ENCODE measurements around the gene TAB2.

TAB2 gene

GRCh38 chr6:149449831-149450678 lies 132.5 kb downstream of the TAB2 start:
- Histone ChIP-seq H3K9ac (ENCODE audit: low read length) (no peak overlapping the region), H3K4me1 (ENCODE audit: low read length) (no peaks in the 10 kb centered on the region), H2AFZ (ENCODE audit: low read depth, low read length) (no peak overlapping the region), H3K4me2 (ENCODE audit: low read length) (no peak overlapping the region), H3K27me3 (ENCODE audit: low read depth, low read length) (no peaks in the 10 kb centered on the region), H4K20me1 (ENCODE audit: insufficient read depth, low read length) (peaks cover 3% of the 10 kb centered on the region; the same call in 1 of the 2 replicates), H3K36me3 (replicated peaks; ENCODE audit: low read depth, low read length) (peaks cover 38% of the 10 kb centered on the region), H3K9me3 (ENCODE audit: insufficient read depth, low read length) (no peaks in the 10 kb centered on the region), H3K27ac (ENCODE audit: low read length) (no peak overlapping the region), H3K79me2 (ENCODE audit: low read length) (peaks cover 13% of the 10 kb centered on the region; the same call in 1 of the 2 replicates), H3K4me3 (ENCODE audit: low read length) (no peak overlapping the region)
- no peak for TF ChIP-seq CTCF (IDR thresholded peaks at IDR 0.05; ENCODE audit: low read depth, low read length)
- no peak for TF ChIP-seq EZH2phosphoT487 (IDR thresholded peaks at IDR 0.05; ENCODE audit: low read depth)

- Histone ChIP-seq H3K4me2 (ENCODE audit: low read length) (no peak overlapping the region), H2AFZ (ENCODE audit: low read depth, low read length) (no peak overlapping the region), H3K9me3 (ENCODE audit: insufficient read depth, low read length) (no peaks in the 10 kb centered on the region), H3K36me3 (replicated peaks; ENCODE audit: low read depth, low read length) (peaks cover 43% of the 10 kb centered on the region), H3K4me1 (ENCODE audit: low read length) (no peaks in the 10 kb centered on the region), H3K79me2 (ENCODE audit: low read length) (peaks cover 18% of the 10 kb centered on the region), H3K27me3 (ENCODE audit: low read depth, low read length) (no peaks in the 10 kb centered on the region), H4K20me1 (ENCODE audit: insufficient read depth, low read length) (peaks cover 7% of the 10 kb centered on the region; the same call in 1 of the 2 replicates), H3K27ac (ENCODE audit: low read length) (no peak overlapping the region), H3K4me3 (ENCODE audit: low read length) (no peak overlapping the region), H3K9ac (ENCODE audit: low read length) (no peak overlapping the region)
- TF ChIP-seq EZH2phosphoT487 (IDR thresholded peaks at IDR 0.05; ENCODE audit: low read depth) (no peak), CTCF (IDR thresholded peaks at IDR 0.05; ENCODE audit: low read depth, low read length) (no peak)
These were observed 133.3 kb downstream of the TAB2 start for GRCh38 chr6:149450679-149451375.

GRCh38 chr6:149451376-149452036 lies 134.0 kb downstream of the TAB2 start:
- peaks cover 7% of the 10 kb centered on the region; the same call in 1 of the 2 replicates for H4K20me1 ChIP-seq (ENCODE audit: insufficient read depth, low read length)
- no peak overlapping the region for H3K9ac ChIP-seq (ENCODE audit: low read length)
- no peak overlapping the region for H2AFZ ChIP-seq (ENCODE audit: low read depth, low read length)
- H3K36me3 ChIP-seq (replicated peaks; ENCODE audit: low read depth, low read length): peaks cover 43% of the 10 kb centered on the region
- H3K9me3 ChIP-seq (ENCODE audit: insufficient read depth, low read length): no peaks in the 10 kb centered on the region
- H3K4me1 ChIP-seq (ENCODE audit: low read length): no peaks in the 10 kb centered on the region
- no peaks in the 10 kb centered on the region for H3K27me3 ChIP-seq (ENCODE audit: low read depth, low read length)
- H3K27ac ChIP-seq (ENCODE audit: low read length): no peak overlapping the region
- H3K4me2 ChIP-seq (ENCODE audit: low read length): no peak overlapping the region
- H3K79me2 ChIP-seq (ENCODE audit: low read length): peaks cover 18% of the 10 kb centered on the region
- TF ChIP-seq CTCF (IDR thresholded peaks at IDR 0.05; ENCODE audit: low read depth, low read length) (no peak), EZH2phosphoT487 (IDR thresholded peaks at IDR 0.05; ENCODE audit: low read depth) (no peak)
- H3K4me3 ChIP-seq (ENCODE audit: low read length): no peak overlapping the region
